ENCODE results near the gene L3MBTL1.

L3MBTL1 gene

DNA sequence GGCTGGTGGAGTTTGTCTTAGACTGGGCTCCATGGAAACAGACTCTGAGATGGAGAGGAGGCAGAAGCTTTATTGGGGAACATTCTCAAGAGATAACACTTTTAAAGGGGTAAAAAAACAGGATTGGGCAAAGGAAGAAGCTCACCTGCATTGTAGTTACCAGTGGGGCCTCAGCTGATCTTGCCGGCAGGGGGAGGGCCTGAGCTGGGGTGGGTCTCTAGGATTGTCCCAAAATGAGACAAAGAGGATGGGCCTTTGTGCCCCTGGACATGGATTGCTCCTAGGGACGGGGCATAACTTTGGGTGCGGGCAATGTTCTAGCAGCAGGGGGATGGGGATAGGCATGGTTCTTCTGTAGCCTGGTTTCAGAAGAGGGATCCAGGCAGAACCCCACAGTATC, 63.8 kb downstream of the L3MBTL1 start:
- ChIA-PET CTCF (interaction anchor here (1.6 kb wide), 1 partner anchor 34 kb away, joined by 10 read pairs; no protein-coding TSS in a partner anchor), POLR2A (no interaction called here)
- DNase-seq (ENCODE audit: low read depth, low spot score) = no peak
- TF ChIP-seq, protein P1, sequence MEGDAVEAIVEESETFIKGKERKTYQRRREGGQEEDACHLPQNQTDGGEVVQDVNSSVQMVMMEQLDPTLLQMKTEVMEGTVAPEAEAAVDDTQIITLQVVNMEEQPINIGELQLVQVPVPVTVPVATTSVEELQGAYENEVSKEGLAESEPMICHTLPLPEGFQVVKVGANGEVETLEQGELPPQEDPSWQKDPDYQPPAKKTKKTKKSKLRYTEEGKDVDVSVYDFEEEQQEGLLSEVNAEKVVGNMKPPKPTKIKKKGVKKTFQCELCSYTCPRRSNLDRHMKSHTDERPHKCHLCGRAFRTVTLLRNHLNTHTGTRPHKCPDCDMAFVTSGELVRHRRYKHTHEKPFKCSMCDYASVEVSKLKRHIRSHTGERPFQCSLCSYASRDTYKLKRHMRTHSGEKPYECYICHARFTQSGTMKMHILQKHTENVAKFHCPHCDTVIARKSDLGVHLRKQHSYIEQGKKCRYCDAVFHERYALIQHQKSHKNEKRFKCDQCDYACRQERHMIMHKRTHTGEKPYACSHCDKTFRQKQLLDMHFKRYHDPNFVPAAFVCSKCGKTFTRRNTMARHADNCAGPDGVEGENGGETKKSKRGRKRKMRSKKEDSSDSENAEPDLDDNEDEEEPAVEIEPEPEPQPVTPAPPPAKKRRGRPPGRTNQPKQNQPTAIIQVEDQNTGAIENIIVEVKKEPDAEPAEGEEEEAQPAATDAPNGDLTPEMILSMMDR (IDR thresholded peaks at IDR 0.05; ENCODE audit: insufficient read depth, low read length, missing control alignments) = no peak
- no peak overlapping the region for H3K4me3 ChIP-seq (ENCODE audit: low read depth, low read length)

DNA sequence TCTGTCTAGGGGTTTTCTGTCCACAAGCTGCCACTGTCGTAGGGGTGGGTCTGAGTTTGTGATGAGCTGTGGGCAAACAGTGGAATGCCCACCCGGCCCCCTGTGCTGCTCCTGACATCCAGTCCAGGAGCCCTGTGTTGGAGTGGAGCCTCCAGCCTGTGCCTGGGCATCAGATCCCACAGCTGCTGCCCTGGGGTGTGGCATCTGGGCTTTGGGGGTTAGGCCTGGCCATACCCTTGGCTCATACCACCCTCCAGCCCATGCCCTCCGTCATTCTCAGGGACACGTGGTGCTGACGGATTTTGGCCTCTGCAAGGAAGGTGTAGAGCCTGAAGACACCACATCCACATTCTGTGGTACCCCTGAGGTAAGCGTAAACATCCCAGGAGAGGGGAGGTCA, 64.3 kb downstream of the L3MBTL1 start:
- no peak for DNase-seq (ENCODE audit: low read depth, low spot score)
- H3K4me3 ChIP-seq (ENCODE audit: low read depth, low read length) = no peak overlapping the region
- ChIA-PET CTCF (interaction anchor here (1.6 kb wide), 1 partner anchor 34 kb away, joined by 10 read pairs; no protein-coding TSS in a partner anchor), POLR2A (no interaction called here)
- TF ChIP-seq, protein P1 (IDR thresholded peaks at IDR 0.05; ENCODE audit: insufficient read depth, low read length, missing control alignments) = no peak

DNA sequence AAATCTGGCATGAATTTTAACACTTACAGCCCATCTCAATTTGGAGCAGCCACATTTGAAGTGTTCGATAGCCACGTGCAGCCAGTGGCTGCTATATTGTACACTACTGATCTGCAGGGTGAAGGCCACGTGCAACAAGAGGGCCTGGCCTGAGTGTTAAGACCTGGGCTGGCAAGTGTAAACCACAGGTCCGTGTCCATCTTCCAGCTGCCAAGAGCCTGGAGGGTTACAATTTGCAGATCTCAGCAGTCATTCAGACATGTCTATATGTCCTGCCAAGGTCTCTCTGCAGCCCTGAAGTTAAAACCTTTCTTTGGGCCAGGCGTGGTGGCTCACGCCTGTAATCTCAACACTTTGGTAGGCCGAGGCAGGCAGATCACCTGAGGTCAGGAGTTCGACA, 65.4 kb downstream of the L3MBTL1 start:
- ChIA-PET POLR2A (no interaction called here), CTCF (interaction anchor here (1.1 kb wide), 1 partner anchor 34 kb away, joined by 3 read pairs; no protein-coding TSS in a partner anchor)
- DNase-seq (ENCODE audit: low read depth, low spot score) = no peak
- TF ChIP-seq, protein P1 (IDR thresholded peaks at IDR 0.05; ENCODE audit: insufficient read depth, low read length, missing control alignments) = no peak
- H3K4me3 ChIP-seq (ENCODE audit: low read depth, low read length) = no peak overlapping the region

DNA sequence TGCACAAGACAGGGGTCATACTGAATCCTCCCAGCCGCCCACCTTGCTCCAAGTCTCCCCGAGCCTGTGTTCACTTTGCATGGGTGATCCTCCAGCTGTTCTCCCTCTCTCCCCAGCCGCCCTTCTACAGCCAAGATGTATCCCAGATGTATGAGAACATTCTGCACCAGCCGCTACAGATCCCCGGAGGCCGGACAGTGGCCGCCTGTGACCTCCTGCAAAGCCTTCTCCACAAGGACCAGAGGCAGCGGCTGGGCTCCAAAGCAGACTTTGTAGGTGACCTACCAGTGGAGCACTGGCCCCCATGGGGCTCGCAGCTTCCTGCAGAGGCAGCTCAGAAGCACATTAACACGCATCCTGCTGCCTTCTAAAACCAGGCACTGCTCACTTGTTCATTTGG, 68.6 kb downstream of the L3MBTL1 start:
- POLR2A ChIA-PET = no interaction called here
- CTCF ChIA-PET = interaction anchor here (2.2 kb wide), 1 partner anchor 38 kb away, joined by 12 read pairs; no protein-coding TSS in a partner anchor

DNA sequence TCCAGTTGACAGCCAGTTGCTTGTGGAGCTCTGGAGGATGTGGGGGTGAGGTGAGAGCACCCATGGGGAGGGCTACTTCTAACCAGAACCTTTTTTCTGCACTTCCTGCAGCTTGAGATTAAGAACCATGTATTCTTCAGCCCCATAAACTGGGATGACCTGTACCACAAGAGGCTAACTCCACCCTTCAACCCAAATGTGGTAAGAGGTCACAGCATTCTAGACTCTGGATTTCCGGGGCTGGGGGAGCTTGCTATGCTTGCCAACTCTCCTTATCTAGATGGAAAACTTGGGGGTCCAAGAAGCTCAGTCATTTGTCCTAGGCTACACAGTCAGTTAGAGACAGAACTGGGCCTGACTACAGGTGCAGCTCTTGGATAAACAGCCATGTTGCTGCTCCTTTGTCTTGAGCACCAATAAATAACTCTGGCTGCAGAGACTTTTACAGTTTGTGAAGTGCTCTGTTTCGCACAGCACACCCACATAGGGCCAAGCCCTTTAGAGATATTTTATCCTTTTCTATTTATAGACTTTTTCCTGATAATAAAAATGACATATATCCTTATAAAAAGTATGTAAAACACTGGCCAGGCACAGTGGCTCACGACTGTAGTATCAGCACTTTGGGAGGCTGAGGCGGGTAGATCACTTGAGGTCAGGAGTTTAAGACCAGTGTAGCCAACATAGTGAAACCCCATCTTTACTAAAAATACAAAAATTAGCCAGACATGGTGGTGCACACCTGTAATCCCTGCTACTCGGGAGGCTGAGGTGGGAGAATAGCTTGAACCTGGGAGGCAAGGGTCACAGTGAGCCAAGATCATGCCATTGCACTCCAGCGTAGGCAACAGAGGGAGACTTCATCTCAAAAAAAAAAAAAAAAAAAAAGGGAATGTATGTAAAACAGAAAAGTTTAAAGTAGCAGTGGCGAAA, 72.6 kb downstream of the L3MBTL1 start:
- TF ChIP-seq, protein P1 (IDR thresholded peaks at IDR 0.05; ENCODE audit: insufficient read depth, low read length, missing control alignments) = no peak
- POLR2A ChIA-PET = no interaction called here
- CTCF ChIA-PET = no interaction called here
- no peak overlapping the region for H3K4me3 ChIP-seq (ENCODE audit: low read depth, low read length)
- no peak for DNase-seq (ENCODE audit: low read depth, low spot score)

More for the DNA sequence above, 68.6 kb downstream of the L3MBTL1 start:
- TF ChIP-seq, protein P1 (IDR thresholded peaks at IDR 0.05; ENCODE audit: insufficient read depth, low read length, missing control alignments) = no peak
- H3K4me3 ChIP-seq (ENCODE audit: low read depth, low read length) = no peak overlapping the region
- DNase-seq (ENCODE audit: low read depth, low spot score) = no peak

DNA sequence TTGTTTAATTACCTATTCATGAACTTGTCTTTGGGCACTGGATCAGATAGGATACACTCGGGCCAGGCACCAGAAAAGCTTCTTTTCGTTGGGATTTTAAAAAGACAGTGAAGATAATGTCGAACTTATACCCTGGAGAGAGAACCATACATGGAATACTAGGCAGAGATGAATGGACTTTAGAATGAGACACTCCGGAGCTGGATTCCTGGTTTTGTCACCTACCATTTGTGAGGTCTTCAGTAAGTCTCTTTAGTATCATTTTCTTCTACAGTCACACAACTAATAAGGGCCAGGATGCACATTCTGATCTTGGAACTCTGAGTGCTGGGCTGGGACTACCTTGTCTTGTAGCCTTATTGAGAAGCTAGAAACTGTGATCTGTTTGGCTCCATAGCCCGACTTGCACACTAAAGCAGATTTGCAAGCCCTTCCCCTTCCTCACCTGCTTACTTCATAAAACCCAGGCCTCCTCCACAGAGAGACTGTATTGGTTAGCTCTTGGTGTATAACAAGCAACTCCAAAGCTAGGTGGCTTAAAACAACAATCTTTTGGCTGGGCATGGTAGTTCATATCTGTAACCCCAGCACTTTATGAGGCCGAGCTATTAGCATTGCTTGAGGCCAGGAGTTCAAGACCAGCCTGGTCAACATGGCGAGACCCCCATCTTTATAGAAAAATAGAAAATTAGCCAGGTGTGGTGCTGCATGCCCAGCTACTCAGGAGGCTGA, 75.8 kb downstream of the L3MBTL1 start:
- H3K4me3 ChIP-seq (ENCODE audit: low read depth, low read length) = no peak overlapping the region
- TF ChIP-seq, protein P1 (IDR thresholded peaks at IDR 0.05; ENCODE audit: insufficient read depth, low read length, missing control alignments) = no peak
- CTCF ChIA-PET = interaction anchor here (1.2 to 7.3 kb wide), 2 partner anchors 22 to 46 kb away, joined by 3 to 52 read pairs; no protein-coding TSS in a partner anchor
- POLR2A ChIA-PET = interaction anchor here (0.6 kb wide), 1 partner anchor 538 kb away, joined by 4 read pairs; no protein-coding TSS in a partner anchor
- DNase-seq (ENCODE audit: low read depth, low spot score) = no peak
